ENCODE results near the gene ATP11C. TPM values are rescaled to one million over a fixed set of nuclear protein-coding genes. Genes with fewer than 3 reads are reported as not detected.

The ATP11C gene
- polyA plus RNA-seq, 1 experiment, result 43.4 TPM

GRCh38 chrX:139828033-139828432 lies 104.8 kb downstream of the ATP11C start:
- no peak overlapping the region for H3K27ac ChIP-seq (ENCODE audit: low read depth, low read length)
- no peaks in the 10 kb centered on the region for H3K9me3 ChIP-seq (ENCODE audit: control insufficient read depth, insufficient read depth, low read length)
- no peak for TF ChIP-seq CTCF (IDR thresholded peaks at IDR 0.05; ENCODE audit: low read depth, low read length)
- H3K4me3 ChIP-seq (ENCODE audit: low read depth, low read length), result no peak overlapping the region
- no peaks in the 10 kb centered on the region for H3K27me3 ChIP-seq (ENCODE audit: control insufficient read depth, insufficient read depth, low read length)
- CTCF ChIA-PET, result no interaction called here
- POLR2A ChIA-PET, result no interaction called here
- DNase-seq (ENCODE audit: low read depth, low spot score), result no peak

DNA sequence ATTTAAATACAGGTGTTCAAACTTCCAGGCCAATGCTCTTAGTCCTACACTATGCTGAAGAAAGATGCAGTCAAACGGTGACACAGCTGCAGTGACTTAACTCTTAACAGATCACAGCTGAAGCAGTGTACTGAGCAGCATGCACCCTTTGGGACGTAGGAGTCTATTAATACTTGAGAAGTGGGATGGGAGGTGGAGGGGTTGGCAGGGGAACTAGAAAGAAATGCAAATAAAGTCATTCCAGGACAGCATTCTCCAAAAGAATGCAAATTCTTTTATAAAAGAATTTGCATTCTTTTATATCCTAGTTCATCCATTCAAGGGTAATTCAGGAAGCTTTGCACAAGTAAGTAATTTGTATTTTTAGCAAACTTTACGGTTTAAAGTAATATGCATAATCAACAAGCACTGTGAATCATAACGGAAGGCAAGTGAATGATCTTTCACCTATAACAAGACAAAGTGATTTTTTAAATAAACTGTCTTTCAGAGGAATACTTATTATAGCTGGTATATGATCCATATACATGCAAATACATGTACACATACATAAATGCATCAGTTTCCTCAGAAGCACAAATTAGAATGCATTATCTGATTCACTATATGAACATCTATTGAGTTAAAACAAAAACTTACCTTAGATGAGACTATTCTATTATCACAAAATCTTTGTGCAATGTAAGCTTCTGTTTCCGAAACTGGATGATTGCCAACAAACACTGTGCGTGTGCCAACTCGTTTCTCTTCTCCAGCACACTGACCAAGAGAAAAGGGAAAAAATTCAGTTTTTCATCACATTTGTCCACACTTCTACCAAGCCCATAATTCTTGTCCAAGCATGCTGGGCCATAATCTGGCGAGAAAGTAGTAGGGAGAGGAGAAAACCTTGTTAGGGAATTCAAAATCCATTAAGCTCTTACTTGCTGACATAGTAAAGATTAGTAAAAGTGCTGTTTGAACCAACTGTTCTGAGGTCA lies 106.5 kb downstream of the ATP11C start:
- Histone ChIP-seq H3K4me3 (ENCODE audit: low read depth, low read length) (no peak overlapping the region), H3K9me3 (ENCODE audit: control insufficient read depth, insufficient read depth, low read length) (no peaks in the 10 kb centered on the region), H3K27ac (ENCODE audit: low read depth, low read length) (peak overlapping the region; percentile 73), H3K27me3 (ENCODE audit: control insufficient read depth, insufficient read depth, low read length) (no peaks in the 10 kb centered on the region)
- TF ChIP-seq CTCF (IDR thresholded peaks at IDR 0.05; ENCODE audit: low read depth, low read length), result no peak
- DNase-seq (ENCODE audit: low read depth, low spot score), result peak; percentile 38
- POLR2A ChIA-PET, result interaction anchor here (0.7 kb wide), 1 partner anchor 65 kb away, joined by 3 read pairs; no protein-coding TSS in a partner anchor
- CTCF ChIA-PET, result interaction anchor here (0.6 kb wide), 1 partner anchor 64 kb away, joined by 3 read pairs; no protein-coding TSS in a partner anchor

GRCh38 chrX:139825618-139826017 lies 107.2 kb downstream of the ATP11C start:
- DNase-seq (ENCODE audit: low read depth, low spot score), result no peak
- Histone ChIP-seq H3K4me3 (ENCODE audit: low read depth, low read length) (no peak overlapping the region), H3K27ac (ENCODE audit: low read depth, low read length) (peak overlapping the region; percentile 73), H3K27me3 (ENCODE audit: control insufficient read depth, insufficient read depth, low read length) (no peaks in the 10 kb centered on the region), H3K9me3 (ENCODE audit: control insufficient read depth, insufficient read depth, low read length) (no peaks in the 10 kb centered on the region)
- TF ChIP-seq CTCF (IDR thresholded peaks at IDR 0.05; ENCODE audit: low read depth, low read length), result no peak
- POLR2A ChIA-PET, result no interaction called here
- CTCF ChIA-PET, result no interaction called here

DNA sequence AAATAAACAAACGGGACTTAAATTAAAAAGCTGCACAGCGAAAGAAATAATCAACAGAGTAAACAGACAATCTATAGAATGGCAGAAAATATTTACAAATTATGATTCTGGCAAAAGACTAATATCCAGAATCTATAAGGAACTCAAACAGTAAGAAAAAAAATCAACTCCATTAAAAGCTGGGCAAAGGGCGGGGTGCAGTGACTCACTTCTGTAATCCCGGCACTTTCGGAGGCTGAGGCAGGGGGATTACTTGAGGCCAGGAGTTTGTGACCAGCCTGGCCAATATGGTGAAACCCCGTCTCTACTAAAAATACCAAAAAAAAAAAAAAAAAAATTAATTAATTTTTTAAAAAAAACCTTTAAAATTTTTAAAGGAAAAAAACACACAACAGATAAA lies 109.0 kb downstream of the ATP11C start:
- CTCF ChIA-PET, result no interaction called here
- DNase-seq (ENCODE audit: low read depth, low spot score), result no peak
- H3K9me3 ChIP-seq (ENCODE audit: control insufficient read depth, insufficient read depth, low read length), result no peaks in the 10 kb centered on the region
- no peak overlapping the region for H3K4me3 ChIP-seq (ENCODE audit: low read depth, low read length)
- TF ChIP-seq CTCF (IDR thresholded peaks at IDR 0.05; ENCODE audit: low read depth, low read length), result no peak
- H3K27me3 ChIP-seq (ENCODE audit: control insufficient read depth, insufficient read depth, low read length), result no peaks in the 10 kb centered on the region
- POLR2A ChIA-PET, result no interaction called here
- no peak overlapping the region for H3K27ac ChIP-seq (ENCODE audit: low read depth, low read length)

GRCh38 chrX:139820358-139820984 lies 112.4 kb downstream of the ATP11C start:
- Histone ChIP-seq H3K27me3 (ENCODE audit: control insufficient read depth, insufficient read depth, low read length) (no peaks in the 10 kb centered on the region), H3K27ac (ENCODE audit: low read depth, low read length) (no peak overlapping the region), H3K9me3 (ENCODE audit: control insufficient read depth, insufficient read depth, low read length) (no peaks in the 10 kb centered on the region), H3K4me3 (ENCODE audit: low read depth, low read length) (no peak overlapping the region)
- DNase-seq (ENCODE audit: low read depth, low spot score), result no peak
- CTCF ChIA-PET, result no interaction called here
- POLR2A ChIA-PET, result no interaction called here
- TF ChIP-seq CTCF (IDR thresholded peaks at IDR 0.05; ENCODE audit: low read depth, low read length), result no peak
